NCI-H460 (cell line): ENCODE data around the gene GCHFR. TPM values are rescaled to one million over a fixed set of nuclear protein-coding genes. Genes with fewer than 3 reads are reported as not detected.

ENCODE experiments used
- DNase-seq: peaks from one replicate; pipeline ENCODE4 v3.0.0-alpha.2; 2016; ENCODE audit warnings: low read depth; ENCODE audit errors: extremely low read depth
- small RNA-seq, 2 experiments: library from RNA; depleted of rRNA; stranded (forward); fragments of <200 nt; gene quantifications; one replicate each; pipeline ENCODE3, GENCODE V24; 2014
- total RNA-seq: library from RNA; depleted of rRNA; stranded (reverse); fragments of >200 nt; shearing (Covaris generic); gene quantifications from 2 replicates; pipeline ENCODE4 v1.2.3, GENCODE V29; 2014; rRNA removed

GCHFR gene
- total RNA-seq, 1 experiment from 2014 or later = 7.1 TPM

GRCh38 chr15:40807888-40808461, 44.1 kb downstream of the GCHFR start:
- DNase-seq = no peak

GRCh38 chr15:40808861-40809450, 45.1 kb downstream of the GCHFR start:
- DNase-seq = no peak

- DNase-seq = no peak
Observed at GRCh38 chr15:40812721-40813425, 49.0 kb downstream of the GCHFR start.

GRCh38 chr15:40815042-40815698, 51.3 kb downstream of the GCHFR start:
- DNase-seq = no peak

Small RNA genes lying within 50 kb of the gene (small RNA-seq; reads per million reads assigned to genes)
- gene SUMO2P15 = 0 reads per million in 2 experiments

Other genes with a start within 250 kb of the GCHFR start
- 17.0 and 17.8 TPM in 2 replicates for gene CCDC32, start 199.0 kb upstream of the GCHFR start, total RNA-seq
- gene RPUSD2, start 194.8 kb upstream of the GCHFR start, total RNA-seq = 13.3 and 13.5 TPM in 2 replicates
- gene KNL1, start 169.8 kb upstream of the GCHFR start, total RNA-seq = 24.8 and 25.2 TPM in 2 replicates
- gene RAD51, start 68.9 kb upstream of the GCHFR start, total RNA-seq = 4.3 and 7.1 TPM in 2 replicates
- 15.2 and 19.7 TPM in 2 replicates for gene RMDN3, start 8.8 kb upstream of the GCHFR start, total RNA-seq
- 0.25 and 0.40 TPM in 2 replicates for gene C15orf62, start 5.9 kb downstream of the GCHFR start, total RNA-seq
- gene ZFYVE19, start 43.0 kb downstream of the GCHFR start, total RNA-seq = 9.6 and 14.6 TPM in 2 replicates
- 27.3 and 27.9 TPM in 2 replicates for gene DNAJC17, start 43.4 kb downstream of the GCHFR start, total RNA-seq
- gene PPP1R14D, start 64.6 kb downstream of the GCHFR start, total RNA-seq = not detected in 2 replicates
- gene SPINT1, start 80.0 kb downstream of the GCHFR start, total RNA-seq = 1.7 and 2.4 TPM in 2 replicates
- 0.14 and 0.57 TPM in 2 replicates for gene RHOV, start 110.2 kb downstream of the GCHFR start, total RNA-seq
- 10.5 and 11.4 TPM in 2 replicates for gene VPS18, start 130.4 kb downstream of the GCHFR start, total RNA-seq
- 0.05 TPM in 1 of 2 replicates, not detected in the other for gene DLL4, start 165.3 kb downstream of the GCHFR start, total RNA-seq
- 61.1 and 66.9 TPM in 2 replicates for gene CHAC1, start 189.4 kb downstream of the GCHFR start, total RNA-seq